K562 (cell line): ENCODE data around the gene HOXA13. TPM values are rescaled to one million over a fixed set of nuclear protein-coding genes. Genes with fewer than 3 reads are reported as not detected.

Source experiments
- CBX1 ChIP-seq: sonication (generic); IDR thresholded peaks from 2 replicates; pipeline ENCODE4 v1.6.1; 2016; ENCODE audit warnings: antibody characterized with exemption, low read depth, mild to moderate bottlenecking
- MAFK ChIP-seq: IDR thresholded peaks from 2 replicates; pipeline ENCODE4 v1.6.1; 2011; ENCODE audit warnings: low read length, improper control_type of control experiment
- YY1 ChIP-seq, 3 experiments: IDR thresholded peaks; 2 replicates each; pipeline ENCODE4 v1.6.1; 2011; ENCODE audit warnings: low read length in 2 of 3, mild to moderate bottlenecking in 2 of 3, moderate library complexity in 2 of 3, borderline replicate concordance in 1 of 3, control low read depth in 1 of 3, low read depth in 1 of 3; ENCODE audit not compliant: insufficient read depth in 3 of 3, insufficient replicate concordance in 2 of 3, control insufficient read depth in 1 of 3, insufficient read length in 1 of 3; ENCODE audit errors: extremely low read depth in 1 of 3
- ZNF197 ChIP-seq: fragments of 200-800 bp; sonication (Bioruptor generic); IDR thresholded peaks from 2 replicates; pipeline ENCODE4 v1.6.1; 2016; ENCODE audit warnings: low read depth, missing genetic modification characterization, missing compliant biosample characterization
- ZNF609 ChIP-seq: sonication (generic); formaldehyde crosslinking; IDR thresholded peaks from 2 replicates; pipeline ENCODE4 v1.8.1; 2023; ENCODE audit warnings: missing genetic modification reagents, mild to moderate bottlenecking, borderline replicate concordance
- polyA plus RNA-seq, 8 experiments: library from polyadenylated mRNA; depleted of rRNA in 4 of 8; stranded (reverse) in 5 of 8; unstranded in 3 of 8; fragments of >200 nt; fragmentation: Nextera tagmentation in 2 of 8; fragmentation: Illumina TruSeq in 1 of 8; extraction: Ambion mirVana in 2 of 8; extraction: Trizol in 1 of 8; gene quantifications; 2 replicates each; pipeline versions ENCODE4 v1.2.1 to v1.2.3, GENCODE V29; 2011 to 2014; ENCODE audit warnings: inconsistent platforms in 1 of 8, missing spikeins in 1 of 8
- total RNA-seq, 7 experiments: library from RNA; depleted of rRNA in 6 of 7; stranded (reverse); fragments of >200 nt in 6 of 7; fragmentation: Illumina TruSeq in 2 of 7; extraction: Trizol in 2 of 7; gene quantifications; 2 replicates each; pipeline versions ENCODE4 v1.2.1 to v1.2.3, GENCODE V29; 2011 to 2021; ENCODE audit warnings: low replicate concordance in 1 of 7

Gene HOXA13
- total and polyA plus RNA-seq, 9 of the 15 experiments (the other 6 are each of a cell fraction or from before 2014, with no cell fraction given) = not detected

GRCh38 chr7:27199849-27200760, at the start of gene HOXA13 (continued):
- TF ChIP-seq ZNF609 (CRISPR knock-in tag) (no peak), CBX1 (no peak), YY1 (IDR thresholded peaks at IDR 0.05; ENCODE audit: borderline replicate concordance in 1 of 3, control insufficient read depth in 1 of 3, extremely low read depth in 1 of 3, insufficient read depth in 3 of 3, insufficient read length in 1 of 3, insufficient replicate concordance in 2 of 3, low read depth in 1 of 3, low read length in 2 of 3) (no peak), MAFK (no peak), ZNF197 (CRISPR knock-in tag) (no peak)
